Sigmoid colon (tissue), 7 donors: Measurements from ENCODE around the gene BIN2. TPM values are rescaled to one million over a fixed set of nuclear protein-coding genes. Genes with fewer than 3 reads are reported as not detected.
"Not testable (repeated sequence)": the region's sequence is repeated elsewhere in the genome, so short reads cannot be mapped to it uniquely, and the experiment has no call there.

Experiments
- DNase-seq: peaks from one replicate; pipeline ENCODE4 v3.0.0-alpha.2; 2019
- H3K27ac ChIP-seq, 4 donors: fragments of 200-600 bp; sonication (generic); one replicate each; pipeline ENCODE4 v1.5.1; 2016 to 2019; ENCODE audit warnings: mild to moderate bottlenecking in 1 of 4
- H3K27me3 ChIP-seq, 3 donors: fragments of 200-600 bp; sonication (generic); one replicate each; pipeline ENCODE4 v1.5.1; 2019; ENCODE audit warnings: mild to moderate bottlenecking in 1 of 3
- H3K36me3 ChIP-seq, 4 donors: fragments of 200-600 bp; sonication (generic); one replicate each; pipeline ENCODE4 v1.5.1; 2016 to 2019
- H3K4me1 ChIP-seq, 4 donors: fragments of 200-600 bp; sonication (generic); one replicate each; pipeline ENCODE4 v1.5.1; 2017 to 2019
- H3K4me3 ChIP-seq, 4 donors: fragments of 200-600 bp; sonication (generic); one replicate each; pipeline ENCODE4 v1.5.1; 2017 to 2019; ENCODE audit warnings: mild to moderate bottlenecking in 2 of 4, moderate library complexity in 1 of 4
- H3K9me3 ChIP-seq, 4 donors: fragments of 200-600 bp in 3 of 4; sonication (generic) in 3 of 4; one replicate each; pipeline versions ENCODE4 v1.5.1 to v1.6.1; 2013 to 2019
- EP300 ChIP-seq, 4 donors: sonication (generic); formaldehyde crosslinking; IDR thresholded peaks; one replicate each; pipeline ENCODE4 v1.6.1; 2017; ENCODE audit warnings: antibody characterized with exemption in 4 of 4
- POLR2A ChIP-seq, 2 donors: fragments of 450-650 bp; IDR thresholded peaks; one replicate each; pipeline ENCODE4 v1.6.1; 2016; ENCODE audit warnings: antibody characterized with exemption in 2 of 2, mild to moderate bottlenecking in 2 of 2, moderate library complexity in 2 of 2
- POLR2AphosphoS5 ChIP-seq, 4 donors: sonication (generic); formaldehyde crosslinking; IDR thresholded peaks; one replicate each; pipeline ENCODE4 v1.6.1; 2017; ENCODE audit warnings: antibody characterized with exemption in 4 of 4
- WGBS, 2 donors: extraction: QIAGEN DNeasy Blood & Tissue Kit; methylation state at CpG; one replicate each; pipeline ENCODE4 v1.1.7; 2013; 5-methylcytosine and 5-hydroxymethylcytosine counted together
- intact Hi-C: fragments of 100-400 bp; cut with DNase I; formaldehyde crosslinking; loops from one replicate; pipeline ENCODE4 v1.15.1; 2023
- polyA plus RNA-seq, 3 donors: library from polyadenylated mRNA; stranded (reverse); fragments of 200-250 nt; gene quantifications; one replicate each; pipeline ENCODE4 v1.2.3, GENCODE V29; 2013
- total RNA-seq, 4 donors: library from RNA; depleted of rRNA; stranded (reverse); fragments of >200 nt; gene quantifications; one replicate each; pipeline ENCODE4 v1.1.0, GENCODE V29; 2016
- TF ChIP-seq, protein P1 (sequence below), 4 experiments: fragments of 450-650 bp in 3 of 4; fragments of 200-600 bp in 1 of 4; IDR thresholded peaks; one replicate each; pipeline ENCODE4 v1.5.1; 2016 to 2019; ENCODE audit warnings: antibody characterized with exemption in 4 of 4, mild to moderate bottlenecking in 3 of 4, moderate library complexity in 2 of 4
- donor health status: healthy with polysubstance abuse.
- donor health status: Bipolar disorder and iron deficiency.
- donor health status: healthy.

The BIN2 gene
- total and polyA plus RNA-seq, 7 donors: 2.3 to 21.2 (median 4.2) TPM

DNA sequence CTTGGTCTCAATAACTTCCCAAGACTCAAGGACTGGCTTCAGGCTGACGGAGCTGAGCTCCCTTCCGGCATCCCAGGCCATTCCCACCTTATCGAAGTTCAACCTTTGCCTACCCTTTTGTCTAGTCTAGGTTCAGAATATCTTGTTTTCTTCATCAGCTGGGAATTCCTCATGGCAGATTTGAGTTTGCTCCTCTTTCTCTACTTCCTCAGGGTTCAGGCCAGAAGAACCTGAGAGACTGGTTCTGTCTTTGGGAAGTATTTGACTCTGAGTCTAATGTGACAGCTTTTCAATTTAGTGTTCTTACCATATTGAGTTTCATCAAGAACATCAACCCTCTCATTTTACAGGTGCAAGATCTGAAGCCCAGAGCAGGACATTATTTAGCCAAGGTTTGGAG, 2.1 kb downstream of the BIN2 start:
- Histone ChIP-seq H3K36me3 (no peaks in the 10 kb centered on the region), H3K4me1 (no peaks in the 10 kb centered on the region), H3K4me3 (no peak overlapping the region), H3K27me3 (no peaks in the 10 kb centered on the region), H3K9me3 (no peaks in the 10 kb centered on the region), H3K27ac (no peak overlapping the region)
- WGBS, 2 donors: 92 to 97% methylated on average over 3 of the region's 3 CpGs
- TF ChIP-seq EP300 (IDR thresholded peaks at IDR 0.05) (no peak), POLR2AphosphoS5 (IDR thresholded peaks at IDR 0.05) (no peak), POLR2A (IDR thresholded peaks at IDR 0.05) (no peak)
- TF ChIP-seq, protein P1, sequence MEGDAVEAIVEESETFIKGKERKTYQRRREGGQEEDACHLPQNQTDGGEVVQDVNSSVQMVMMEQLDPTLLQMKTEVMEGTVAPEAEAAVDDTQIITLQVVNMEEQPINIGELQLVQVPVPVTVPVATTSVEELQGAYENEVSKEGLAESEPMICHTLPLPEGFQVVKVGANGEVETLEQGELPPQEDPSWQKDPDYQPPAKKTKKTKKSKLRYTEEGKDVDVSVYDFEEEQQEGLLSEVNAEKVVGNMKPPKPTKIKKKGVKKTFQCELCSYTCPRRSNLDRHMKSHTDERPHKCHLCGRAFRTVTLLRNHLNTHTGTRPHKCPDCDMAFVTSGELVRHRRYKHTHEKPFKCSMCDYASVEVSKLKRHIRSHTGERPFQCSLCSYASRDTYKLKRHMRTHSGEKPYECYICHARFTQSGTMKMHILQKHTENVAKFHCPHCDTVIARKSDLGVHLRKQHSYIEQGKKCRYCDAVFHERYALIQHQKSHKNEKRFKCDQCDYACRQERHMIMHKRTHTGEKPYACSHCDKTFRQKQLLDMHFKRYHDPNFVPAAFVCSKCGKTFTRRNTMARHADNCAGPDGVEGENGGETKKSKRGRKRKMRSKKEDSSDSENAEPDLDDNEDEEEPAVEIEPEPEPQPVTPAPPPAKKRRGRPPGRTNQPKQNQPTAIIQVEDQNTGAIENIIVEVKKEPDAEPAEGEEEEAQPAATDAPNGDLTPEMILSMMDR (IDR thresholded peaks at IDR 0.05): no peak
- DNase-seq: no peak
- intact Hi-C loops: no loop called here

DNA sequence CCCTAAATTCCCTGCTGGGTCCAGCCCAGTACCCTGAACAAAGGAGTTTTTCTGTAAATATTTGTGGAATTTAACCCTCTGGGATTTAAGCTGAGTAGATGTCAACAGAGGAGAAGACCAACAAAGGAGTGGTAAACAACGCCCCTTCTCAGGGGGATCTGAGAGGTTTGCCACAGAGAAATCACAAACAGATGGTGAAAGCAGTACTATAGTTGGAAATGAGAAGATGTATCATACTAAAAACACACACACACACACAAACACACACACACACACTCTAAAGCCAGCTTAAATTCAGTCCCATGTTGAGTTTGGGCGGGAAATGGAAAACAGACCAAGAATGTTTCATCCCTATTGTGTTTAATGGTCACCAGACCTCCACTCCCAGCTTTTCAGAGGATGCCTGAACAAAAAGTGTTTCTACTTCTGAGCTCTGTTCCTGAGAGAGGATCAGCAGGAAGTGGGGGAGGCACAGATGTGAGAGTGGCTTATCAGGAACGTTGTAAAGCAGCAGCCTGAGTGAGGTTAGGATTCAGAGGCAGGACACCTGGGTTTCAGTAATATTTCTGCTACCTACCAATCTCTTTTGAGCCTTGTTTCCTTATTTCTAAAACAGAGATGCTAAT, 3.2 kb downstream of the BIN2 start:
- Histone ChIP-seq H3K4me1 (no peaks in the 10 kb centered on the region), H3K9me3 (no peaks in the 10 kb centered on the region), H3K27me3 (no peaks in the 10 kb centered on the region), H3K27ac (no peak overlapping the region), H3K4me3 (no peak overlapping the region), H3K36me3 (no peaks in the 10 kb centered on the region)
- DNase-seq: no peak
- intact Hi-C loops: no loop called here
- no peak for TF ChIP-seq EP300 (IDR thresholded peaks at IDR 0.05)
- TF ChIP-seq, protein P1 (IDR thresholded peaks at IDR 0.05): no peak
- TF ChIP-seq POLR2A (IDR thresholded peaks at IDR 0.05): no peak
- no peak for TF ChIP-seq POLR2AphosphoS5 (IDR thresholded peaks at IDR 0.05)
- 22 to 23% methylated on average over 3 of the region's 3 CpGs for WGBS, 2 donors

DNA sequence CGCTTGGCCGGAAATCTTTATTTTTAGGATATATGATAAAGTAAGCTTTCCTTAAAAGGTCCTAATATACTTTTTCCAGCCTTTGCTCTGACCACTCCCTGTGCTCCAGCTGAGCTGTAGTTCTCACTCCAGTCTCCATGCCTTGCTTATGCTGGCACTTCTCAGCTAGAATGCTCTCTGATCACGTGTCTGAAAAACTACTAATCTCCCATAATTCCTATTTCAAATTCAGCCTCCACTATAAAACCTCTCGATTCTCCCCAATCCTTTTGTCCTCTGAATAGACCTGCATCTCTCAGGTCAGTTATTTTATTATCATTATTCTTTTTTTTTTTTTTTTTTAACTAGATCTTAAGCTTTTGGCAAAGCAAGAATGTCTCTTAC, 3.7 kb downstream of the BIN2 start:
- Histone ChIP-seq H3K36me3 (no peaks in the 10 kb centered on the region), H3K27me3 (no peaks in the 10 kb centered on the region), H3K9me3 (no peaks in the 10 kb centered on the region), H3K4me1 (no peaks in the 10 kb centered on the region), H3K4me3 (no peak overlapping the region), H3K27ac (no peak overlapping the region)
- no peak for DNase-seq
- TF ChIP-seq, protein P1 (IDR thresholded peaks at IDR 0.05): no peak
- TF ChIP-seq POLR2AphosphoS5 (IDR thresholded peaks at IDR 0.05): no peak
- intact Hi-C loops: no loop called here
- 61 to 74% methylated on average over 4 of the region's 4 CpGs for WGBS, 2 donors

DNA sequence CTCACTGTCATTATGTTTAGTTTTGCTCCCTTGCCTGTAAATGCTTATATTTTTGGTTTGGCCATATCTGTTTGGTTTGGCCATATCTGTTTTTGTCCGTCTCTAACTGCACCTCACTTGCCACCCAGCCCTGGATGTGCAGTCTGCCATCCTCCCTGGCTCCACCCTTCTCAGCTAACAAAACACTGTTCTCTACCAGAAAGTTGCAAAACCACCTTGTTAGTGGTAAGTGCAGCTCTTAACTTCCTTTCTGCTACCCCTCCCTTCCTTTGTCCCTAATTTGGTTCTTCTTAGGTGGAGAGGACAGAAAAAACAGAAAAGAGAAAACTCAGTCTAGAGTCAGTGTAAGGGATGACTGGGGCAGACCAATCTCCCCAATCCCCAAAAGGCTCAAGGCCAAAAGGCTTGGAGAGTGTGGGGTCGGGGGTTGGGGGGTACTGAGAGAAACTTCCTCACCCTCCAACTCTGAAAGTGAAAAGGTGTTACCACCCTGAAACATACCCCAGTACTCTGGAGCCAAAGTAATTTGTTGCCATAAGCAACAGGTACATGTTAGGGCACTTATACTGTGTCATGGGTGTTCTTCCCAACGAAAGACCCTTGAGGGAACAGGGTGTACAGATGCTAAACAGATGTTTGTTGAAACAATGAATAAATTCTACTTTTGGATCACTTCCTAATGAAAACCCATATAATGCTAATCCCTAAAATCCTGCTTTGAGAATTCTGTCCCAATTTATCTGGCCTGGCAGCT, 5.0 kb downstream of the BIN2 start:
- WGBS, 2 donors: 36 to 37% methylated on average over 3 of the region's 3 CpGs
- no peak for DNase-seq
- Histone ChIP-seq H3K27me3 (no peaks in the 10 kb centered on the region), H3K4me3 (no peak overlapping the region), H3K4me1 (no peaks in the 10 kb centered on the region), H3K9me3 (no peaks in the 10 kb centered on the region), H3K36me3 (no peaks in the 10 kb centered on the region), H3K27ac (no peak overlapping the region)
- intact Hi-C loops: no loop called here
- TF ChIP-seq POLR2A (IDR thresholded peaks at IDR 0.05) (no peak), POLR2AphosphoS5 (IDR thresholded peaks at IDR 0.05) (no peak), EP300 (IDR thresholded peaks at IDR 0.05) (no peak)
- TF ChIP-seq, protein P1 (IDR thresholded peaks at IDR 0.05): no peak

DNA sequence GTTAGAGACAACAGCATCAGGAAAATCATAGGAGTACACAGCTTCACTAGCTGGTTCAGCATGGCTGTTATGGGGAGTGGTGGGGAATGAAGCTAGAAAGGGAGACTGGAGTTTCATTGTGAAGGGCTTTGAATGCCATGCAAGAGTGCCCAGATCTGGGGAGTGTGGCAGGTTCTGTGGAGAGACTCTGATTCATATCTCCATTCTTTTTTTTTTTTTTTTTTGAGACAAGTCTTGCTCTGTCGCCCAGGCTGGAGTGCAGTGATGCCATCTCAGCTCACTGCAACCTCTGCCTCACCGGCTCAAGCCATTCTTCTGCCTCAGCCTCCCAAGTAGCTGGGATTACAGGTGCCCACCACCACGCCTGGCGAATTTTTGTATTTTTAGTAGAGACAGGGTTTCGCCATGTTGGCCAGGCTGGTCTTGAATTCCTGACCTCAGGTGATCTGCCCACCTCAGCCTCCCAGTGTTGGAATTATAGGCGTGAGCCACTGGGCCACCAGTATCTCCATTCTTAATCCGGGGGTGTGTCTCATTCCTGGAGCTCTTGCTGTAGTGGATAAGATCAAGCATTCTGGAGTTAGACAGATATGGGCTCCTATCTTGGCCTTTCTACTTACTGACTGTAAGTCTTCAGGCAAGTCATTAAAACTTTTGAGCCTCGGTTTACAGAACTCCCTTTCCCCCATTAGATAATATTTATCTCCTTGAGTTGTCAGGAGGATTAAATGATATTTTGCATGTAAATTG, 5.7 kb downstream of the BIN2 start:
- H3K4me3 ChIP-seq, H3K27me3 ChIP-seq, H3K4me1 ChIP-seq, H3K27ac ChIP-seq, intact Hi-C loops, DNase-seq, H3K36me3 ChIP-seq, H3K9me3 ChIP-seq: not testable (repeated sequence)
- 70 to 89% methylated on average over 8 of the region's 8 CpGs for WGBS, 2 donors
